ENCODE measurements around the gene DNAH11. TPM values are rescaled to one million over a fixed set of nuclear protein-coding genes. Genes with fewer than 3 reads are reported as not detected.

The DNAH11 gene
- total and polyA plus RNA-seq, 2 of the 4 experiments (the other 2 are of a cell fraction): not detected

GRCh38 chr7:21504021-21504420 lies 38.8 kb upstream of the DNAH11 start:
- no peak overlapping the region for H3K56ac ChIP-seq (ENCODE audit: extremely low read depth, insufficient read depth, low read length)
- no peak overlapping the region for H3K14ac ChIP-seq (replicated peaks; ENCODE audit: low read depth, low read length)
- H3K4me2 ChIP-seq (ENCODE audit: low read depth, low read length): no peak overlapping the region
- no peaks in the 10 kb centered on the region for H4K20me1 ChIP-seq (ENCODE audit: insufficient read depth, low read length)
- no peaks in the 10 kb centered on the region for H3K79me1 ChIP-seq (ENCODE audit: low read depth in 1 of 2, low read length in 2 of 2)
- H2AK5ac ChIP-seq (ENCODE audit: low read depth, low read length): no peak overlapping the region
- no peaks in the 10 kb centered on the region for H3K9me1 ChIP-seq (ENCODE audit: insufficient read depth, low read length)
- H2BK15ac ChIP-seq (ENCODE audit: low read depth, low read length): no peak overlapping the region
- H3K9me3 ChIP-seq (ENCODE audit: control insufficient read depth, insufficient read depth, low read length): no peaks in the 10 kb centered on the region
- no peak overlapping the region for H3K9ac ChIP-seq (ENCODE audit: low read depth, low read length)
- ChIA-PET POLR2A (ENCODE audit: unreplicated experiment) (no interaction called here), CTCF (interaction anchor here (1.6 kb wide), 1 partner anchor 241 kb away, joined by 3 read pairs; no protein-coding TSS in a partner anchor)
- in situ Hi-C loops (cut with MboI; ENCODE audit: low sequenced_read_pairs): loop anchor here (10.0 kb wide), 1 partner anchor 729 kb away; no protein-coding TSS in a partner anchor
- H2AFZ ChIP-seq (replicated peaks; ENCODE audit: low read length, poor library complexity): no peak overlapping the region
- no peak overlapping the region for H2BK20ac ChIP-seq (ENCODE audit: low read depth, low read length)
- H4K8ac ChIP-seq (ENCODE audit: low read depth in 2 of 2, low read length in 2 of 2): no peak overlapping the region
- no peak overlapping the region for H2AK9ac ChIP-seq (replicated peaks; ENCODE audit: low read depth, low read length, poor library complexity)
- intact Hi-C loops (cut with micrococcal nuclease): no loop called here
- no peaks in the 10 kb centered on the region for H3K4me1 ChIP-seq (ENCODE audit: control insufficient read depth, insufficient read depth, low read length)
- dilution Hi-C loops (cut with HindIII; ENCODE audit: low sequenced_read_pairs, unreplicated experiment): no loop called here
- WGBS, 2 experiments (ENCODE audit: extremely low coverage in 2 of 2, insufficient read length in 1 of 2): 80% methylated on average over 1 of the region's 2 CpGs; no CpG with 5 or more reads in 1 of the 2 experiments
- no TSS peak for BruUV-seq (replicated peaks)
- DNase-seq (no peak), ATAC-seq (ENCODE audit: low read depth) (no peak)
- no peak overlapping the region for H4K5ac ChIP-seq (ENCODE audit: low read depth, low read length)
- H3K36me3 ChIP-seq (ENCODE audit: control insufficient read depth, insufficient read depth, low read length): no peaks in the 10 kb centered on the region
- no peak overlapping the region for H3K4me3 ChIP-seq (ENCODE audit: insufficient read depth, low read depth, low read length)
- H3K23ac ChIP-seq (ENCODE audit: low read depth, low read length): no peak overlapping the region
- H2BK5ac ChIP-seq (ENCODE audit: low read depth, low read length, poor library complexity, severe bottlenecking): no peak overlapping the region
- TF ChIP-seq POLR2A (IDR thresholded peaks at IDR 0.05; ENCODE audit: low read depth, low read length) (no peak), CTCF (conservative IDR thresholded peaks at IDR 0.05; ENCODE audit: low read depth, low read length) (no peak), ELK1 (IDR thresholded peaks at IDR 0.05; ENCODE audit: borderline replicate concordance, low read depth, low read length) (no peak), RCOR1 (IDR thresholded peaks at IDR 0.05; ENCODE audit: insufficient replicate concordance, low read length) (no peak), MAZ (IDR thresholded peaks at IDR 0.05; ENCODE audit: borderline replicate concordance, low read depth, low read length) (no peak), FOS (IDR thresholded peaks at IDR 0.05; ENCODE audit: low read depth, low read length) (no peak), BHLHE40 (IDR thresholded peaks at IDR 0.05; ENCODE audit: low read depth, low read length) (no peak), RFX5 (IDR thresholded peaks at IDR 0.05; ENCODE audit: low read depth, low read length) (no peak), SMC3 (IDR thresholded peaks at IDR 0.05; ENCODE audit: low read depth, low read length) (no peak), CEBPB (IDR thresholded peaks at IDR 0.05; ENCODE audit: low read depth, low read length) (no peak), MAFK (IDR thresholded peaks at IDR 0.05; ENCODE audit: low read depth, low read length) (no peak), RAD21 (IDR thresholded peaks at IDR 0.05; ENCODE audit: low read length) (no peak), USF2 (IDR thresholded peaks at IDR 0.05; ENCODE audit: low read depth, low read length) (no peak), MXI1 (IDR thresholded peaks at IDR 0.05; ENCODE audit: borderline replicate concordance, low read depth, low read length) (no peak), CHD1 (IDR thresholded peaks at IDR 0.05; ENCODE audit: low read depth, low read length) (no peak), NFE2L2 (IDR thresholded peaks at IDR 0.05; ENCODE audit: low read depth, low read length) (no peak)
- no peak overlapping the region for H3K4ac ChIP-seq (ENCODE audit: low read depth, low read length)
- H4K91ac ChIP-seq (ENCODE audit: insufficient read depth, low read depth, low read length): no peak overlapping the region
- H3K27ac ChIP-seq (ENCODE audit: insufficient read depth, low read length): no peak overlapping the region
- no peak overlapping the region for H3K18ac ChIP-seq (ENCODE audit: low read depth, low read length)
- no peak overlapping the region for H2BK120ac ChIP-seq (ENCODE audit: low read depth, low read length)
- no peaks in the 10 kb centered on the region for H3K27me3 ChIP-seq (ENCODE audit: control insufficient read depth, insufficient read depth, low read length)

Measured in IMR-90 (cell line).